GM10847 (cell line): ENCODE data around the gene SPOCK2.

Experiments used
- POLR2A ChIP-seq: IDR thresholded peaks from 2 replicates; pipeline ENCODE4 v1.6.1; 2011; ENCODE audit not compliant: insufficient read length; ENCODE audit errors: extremely low read depth

SPOCK2 gene

DNA sequence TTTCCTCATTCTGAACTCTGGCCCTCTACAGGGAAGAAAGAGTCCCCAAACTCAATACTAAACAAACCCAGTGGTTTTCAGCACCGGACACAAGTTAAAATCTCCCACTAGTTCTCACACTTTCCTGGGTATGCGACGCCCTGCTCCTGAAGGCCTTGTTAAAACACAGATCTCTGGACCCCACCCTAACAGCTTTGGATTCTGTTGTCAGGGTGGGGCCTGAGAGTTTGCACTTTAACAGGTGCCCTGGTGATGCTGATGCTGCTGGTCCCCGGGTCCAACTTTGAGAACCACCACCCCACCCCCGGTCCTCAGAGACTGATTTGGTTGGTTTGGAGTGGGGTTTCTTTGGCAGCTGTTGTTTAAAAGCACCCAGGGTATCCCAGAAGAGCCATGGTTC lies 62.5 kb downstream of the SPOCK2 start:
- TF ChIP-seq POLR2A: no peak

- no peak for TF ChIP-seq POLR2A
These were observed 63.0 kb downstream of the SPOCK2 start for GRCh38 chr10:72025400-72025799.

DNA sequence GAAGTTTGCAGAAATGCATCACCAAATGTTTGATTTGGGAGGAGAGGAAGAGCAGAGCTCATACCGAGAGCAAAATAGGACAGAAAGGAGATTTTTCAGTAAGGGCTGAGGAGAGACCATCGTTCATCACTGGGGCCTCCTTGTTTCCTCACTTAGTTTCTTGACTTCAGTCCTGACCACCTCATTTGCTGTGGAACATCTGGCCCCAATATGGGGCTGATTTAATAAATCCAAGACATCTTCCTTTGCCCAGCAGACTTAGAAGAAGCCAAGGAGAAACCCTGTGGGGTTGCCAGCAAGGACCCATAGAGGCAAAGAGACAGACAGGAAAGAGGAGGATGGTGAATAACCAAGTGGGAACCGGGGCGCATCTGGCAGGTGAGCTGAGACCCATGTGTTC lies 63.8 kb downstream of the SPOCK2 start:
- TF ChIP-seq POLR2A: no peak

DNA sequence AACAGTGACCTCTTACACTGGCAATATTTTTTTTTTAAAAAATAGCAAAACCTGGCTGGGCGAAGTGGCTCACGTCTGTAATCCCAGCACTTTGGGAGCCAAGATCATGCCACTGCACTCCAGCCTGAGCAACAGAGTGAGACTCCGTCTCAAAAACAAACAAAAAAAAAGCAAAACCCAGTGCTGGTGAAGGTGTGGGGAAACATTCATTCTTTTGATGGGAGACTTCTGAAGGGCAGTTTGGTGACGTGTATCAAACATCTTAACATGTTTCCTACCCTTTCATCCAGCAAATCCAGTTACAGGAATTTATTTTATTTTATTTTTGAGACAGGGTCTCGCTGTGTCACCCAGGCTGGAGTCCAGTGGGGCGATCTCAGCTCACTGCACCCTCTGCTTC lies 66.1 kb downstream of the SPOCK2 start:
- TF ChIP-seq POLR2A: no peak

- no peak for TF ChIP-seq POLR2A
These were observed 67.2 kb downstream of the SPOCK2 start for GRCh38 chr10:72020914-72021809.

GRCh38 chr10:72019085-72019876 lies 69.1 kb downstream of the SPOCK2 start:
- no peak for TF ChIP-seq POLR2A

- TF ChIP-seq POLR2A: no peak
These were observed 71.6 kb downstream of the SPOCK2 start for GRCh38 chr10:72016608-72017300.

- TF ChIP-seq POLR2A: no peak
These were observed 72.5 kb downstream of the SPOCK2 start for GRCh38 chr10:72015841-72016240.

GRCh38 chr10:72014785-72015480 lies 73.4 kb downstream of the SPOCK2 start:
- no peak for TF ChIP-seq POLR2A

DNA sequence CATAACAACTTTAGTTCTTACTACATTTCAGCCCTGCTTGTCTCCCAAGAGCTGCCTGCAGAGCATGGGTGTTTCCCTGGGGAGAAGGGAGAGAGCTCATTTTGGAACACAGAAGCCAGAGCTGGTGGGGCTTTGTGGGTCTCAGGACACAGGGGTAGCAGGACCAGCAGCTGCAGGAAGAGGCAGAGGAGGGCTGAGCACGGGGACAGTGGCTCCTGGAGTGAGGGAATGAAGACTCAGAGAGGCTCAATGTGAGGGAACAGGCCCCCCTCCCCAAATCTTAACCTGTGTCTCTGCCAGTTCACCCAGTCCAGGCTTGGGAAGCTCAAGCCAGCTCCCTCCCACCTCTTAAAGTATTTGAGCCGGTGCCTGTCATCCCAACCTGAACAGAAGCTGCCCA lies 74.2 kb downstream of the SPOCK2 start:
- TF ChIP-seq POLR2A: no peak

DNA sequence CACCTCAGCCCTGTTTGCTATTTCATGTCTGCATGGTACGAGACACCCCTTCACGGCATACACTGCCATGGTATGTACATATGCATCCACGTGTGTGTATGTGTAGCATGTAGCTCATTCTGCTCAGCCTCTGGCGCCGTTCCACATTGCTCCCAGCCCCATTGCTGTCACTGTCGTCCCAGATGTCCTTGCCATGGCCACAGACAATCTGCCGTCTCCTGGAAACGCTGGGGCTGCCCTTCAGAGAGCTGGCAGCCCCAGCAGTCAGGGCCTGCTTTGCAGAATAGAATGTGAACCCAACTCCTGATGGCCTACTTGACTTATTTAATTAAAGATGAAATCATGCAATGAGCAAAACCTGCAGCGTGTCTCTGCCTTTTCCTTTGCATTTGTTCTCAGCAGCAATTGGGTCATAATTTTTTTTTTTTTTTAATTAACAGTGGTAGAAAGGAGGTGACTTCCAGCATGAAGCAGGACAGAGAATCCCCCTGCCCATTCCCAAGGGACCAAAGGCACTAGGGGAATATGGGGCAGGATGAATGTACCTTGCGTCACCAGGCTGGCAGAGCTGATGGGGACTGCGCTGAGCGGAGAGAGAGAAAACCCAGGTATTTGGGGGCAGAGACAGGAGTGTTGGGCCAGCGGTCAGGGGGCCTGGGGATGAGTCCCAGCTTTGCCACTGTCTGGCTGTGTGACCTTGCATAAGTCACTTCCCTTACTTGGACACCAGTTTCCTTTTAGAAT lies 75.0 kb downstream of the SPOCK2 start:
- TF ChIP-seq POLR2A: no peak

- TF ChIP-seq POLR2A: no peak
These were observed 75.6 kb downstream of the SPOCK2 start for GRCh38 chr10:72012796-72013195.

GRCh38 chr10:72011976-72012512 lies 76.3 kb downstream of the SPOCK2 start:
- TF ChIP-seq POLR2A: no peak

DNA sequence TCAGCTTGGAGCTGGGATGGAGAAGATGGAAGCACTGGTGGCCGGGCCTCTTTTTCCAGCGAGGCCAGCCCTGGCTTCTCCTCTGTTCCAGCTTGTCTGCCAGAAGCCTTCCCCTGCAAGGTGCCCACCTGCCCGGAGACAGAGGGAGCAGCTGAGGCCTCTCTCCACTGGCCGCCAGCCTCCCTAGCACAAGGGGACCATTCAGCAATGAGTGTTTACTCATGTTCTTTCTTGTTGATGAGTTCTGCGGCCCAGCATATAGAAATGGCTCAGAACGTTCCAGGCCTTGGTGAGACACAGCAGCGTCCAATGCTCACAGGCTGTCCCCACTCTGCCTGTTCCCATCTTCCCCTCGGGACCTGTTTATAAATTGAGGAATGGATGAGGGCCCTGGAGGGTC lies 76.9 kb downstream of the SPOCK2 start:
- no peak for TF ChIP-seq POLR2A
